ENCODE measurements around the gene STAG1.

DNA sequence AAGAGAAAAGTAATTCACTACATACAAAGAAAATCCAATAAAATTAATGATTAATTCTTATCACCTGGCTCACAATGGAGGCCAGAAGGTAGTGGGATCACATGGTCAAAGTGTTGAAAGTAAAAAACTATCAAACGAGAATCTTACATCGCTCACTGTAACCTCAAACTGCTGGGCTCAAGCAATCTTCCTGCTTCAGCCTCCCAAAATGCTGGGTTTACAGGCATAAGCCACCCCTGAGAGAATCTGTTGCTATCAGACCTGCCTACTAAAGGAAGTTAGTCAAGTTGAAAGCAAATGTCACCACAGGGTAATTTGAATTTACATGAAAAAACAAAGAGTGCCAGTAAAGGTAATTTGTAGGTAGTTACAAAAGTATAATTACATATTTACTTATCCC is 398.7 kb downstream of the STAG1 start:
- TF ChIP-seq, protein P1, sequence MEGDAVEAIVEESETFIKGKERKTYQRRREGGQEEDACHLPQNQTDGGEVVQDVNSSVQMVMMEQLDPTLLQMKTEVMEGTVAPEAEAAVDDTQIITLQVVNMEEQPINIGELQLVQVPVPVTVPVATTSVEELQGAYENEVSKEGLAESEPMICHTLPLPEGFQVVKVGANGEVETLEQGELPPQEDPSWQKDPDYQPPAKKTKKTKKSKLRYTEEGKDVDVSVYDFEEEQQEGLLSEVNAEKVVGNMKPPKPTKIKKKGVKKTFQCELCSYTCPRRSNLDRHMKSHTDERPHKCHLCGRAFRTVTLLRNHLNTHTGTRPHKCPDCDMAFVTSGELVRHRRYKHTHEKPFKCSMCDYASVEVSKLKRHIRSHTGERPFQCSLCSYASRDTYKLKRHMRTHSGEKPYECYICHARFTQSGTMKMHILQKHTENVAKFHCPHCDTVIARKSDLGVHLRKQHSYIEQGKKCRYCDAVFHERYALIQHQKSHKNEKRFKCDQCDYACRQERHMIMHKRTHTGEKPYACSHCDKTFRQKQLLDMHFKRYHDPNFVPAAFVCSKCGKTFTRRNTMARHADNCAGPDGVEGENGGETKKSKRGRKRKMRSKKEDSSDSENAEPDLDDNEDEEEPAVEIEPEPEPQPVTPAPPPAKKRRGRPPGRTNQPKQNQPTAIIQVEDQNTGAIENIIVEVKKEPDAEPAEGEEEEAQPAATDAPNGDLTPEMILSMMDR (conservative IDR thresholded peaks at IDR 0.05; ENCODE audit: low read length): no peak
- TF ChIP-seq EZH2phosphoT487 (IDR thresholded peaks at IDR 0.05; ENCODE audit: borderline replicate concordance): no peak

All from Loucy (cell line).